Measurements from ENCODE around the gene ZNF14. TPM values are rescaled to one million over a fixed set of nuclear protein-coding genes. Genes with fewer than 3 reads are reported as not detected.
"Not testable (repeated sequence)": the region's sequence is repeated elsewhere in the genome, so short reads cannot be mapped to it uniquely, and the experiment has no call there.

Gene ZNF14
- total RNA-seq, 1 donor from 2014 or later, result 21.0 TPM

DNA sequence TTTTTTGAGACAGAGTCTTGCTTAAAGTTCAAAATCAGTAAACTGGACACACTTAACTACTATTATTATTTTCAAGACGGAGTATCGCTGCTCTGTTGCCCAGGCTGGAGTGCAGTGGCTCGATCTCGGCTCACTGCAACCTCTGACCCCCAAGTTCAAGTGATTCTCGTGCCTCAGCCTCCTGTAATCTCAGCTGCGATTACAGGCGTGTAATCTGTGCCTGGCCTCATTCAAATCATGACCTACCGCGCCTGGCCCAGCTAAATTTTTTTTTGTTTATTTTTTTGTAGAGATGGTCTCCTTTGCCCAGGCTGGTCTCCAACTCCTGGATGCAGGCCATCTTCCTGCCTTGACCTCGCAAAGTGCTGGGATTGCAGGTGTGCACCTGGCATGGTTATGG, 41.2 kb downstream of the ZNF14 start:
- no peak for TF ChIP-seq EZH2 (IDR thresholded peaks at IDR 0.05)
- TF ChIP-seq EZH2phosphoT487 (IDR thresholded peaks at IDR 0.05), result no peak
- TF ChIP-seq, protein P1, sequence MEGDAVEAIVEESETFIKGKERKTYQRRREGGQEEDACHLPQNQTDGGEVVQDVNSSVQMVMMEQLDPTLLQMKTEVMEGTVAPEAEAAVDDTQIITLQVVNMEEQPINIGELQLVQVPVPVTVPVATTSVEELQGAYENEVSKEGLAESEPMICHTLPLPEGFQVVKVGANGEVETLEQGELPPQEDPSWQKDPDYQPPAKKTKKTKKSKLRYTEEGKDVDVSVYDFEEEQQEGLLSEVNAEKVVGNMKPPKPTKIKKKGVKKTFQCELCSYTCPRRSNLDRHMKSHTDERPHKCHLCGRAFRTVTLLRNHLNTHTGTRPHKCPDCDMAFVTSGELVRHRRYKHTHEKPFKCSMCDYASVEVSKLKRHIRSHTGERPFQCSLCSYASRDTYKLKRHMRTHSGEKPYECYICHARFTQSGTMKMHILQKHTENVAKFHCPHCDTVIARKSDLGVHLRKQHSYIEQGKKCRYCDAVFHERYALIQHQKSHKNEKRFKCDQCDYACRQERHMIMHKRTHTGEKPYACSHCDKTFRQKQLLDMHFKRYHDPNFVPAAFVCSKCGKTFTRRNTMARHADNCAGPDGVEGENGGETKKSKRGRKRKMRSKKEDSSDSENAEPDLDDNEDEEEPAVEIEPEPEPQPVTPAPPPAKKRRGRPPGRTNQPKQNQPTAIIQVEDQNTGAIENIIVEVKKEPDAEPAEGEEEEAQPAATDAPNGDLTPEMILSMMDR (IDR thresholded peaks at IDR 0.05), result no peak
- Histone ChIP-seq H2AFZ (replicated peaks) (no peak overlapping the region), H3K27me3 (no peaks in the 10 kb centered on the region), H4K20me1 (ENCODE audit: low read depth) (no peaks in the 10 kb centered on the region), H3K4me2 (no peak overlapping the region), H3K9me3 (ENCODE audit: low read depth) (no peaks in the 10 kb centered on the region), H3K27ac (no peak overlapping the region), H3K79me2 (ENCODE audit: low read depth) (no peaks in the 10 kb centered on the region), H3K36me3 (no peaks in the 10 kb centered on the region), H3K9ac (no peak overlapping the region), H3K4me3 (no peak overlapping the region), H3K4me1 (no peaks in the 10 kb centered on the region), H3F3A (ENCODE audit: low read depth) (peaks cover 10% of the 10 kb centered on the region)
- Mint-ChIP-seq H3K27ac (no peak overlapping the region), H3K27me3 (ENCODE audit: insufficient read depth, low read depth) (no peaks in the 10 kb centered on the region), H3K4me1 (no peaks in the 10 kb centered on the region), H3K9me3 (peaks cover 19% of the 10 kb centered on the region), H3K4me3 (no peak overlapping the region), H3K36me3 (peaks cover 2% of the 10 kb centered on the region)
- no peak for DNase-seq (ENCODE audit: low spot score)

- H3K4me1 Mint-ChIP-seq; H3K4me3 Mint-ChIP-seq; H3K9me3 ChIP-seq (ENCODE audit: low read depth); H3K27ac Mint-ChIP-seq; H3K79me2 ChIP-seq (ENCODE audit: low read depth); H3K4me2 ChIP-seq; H3K4me1 ChIP-seq; H3K27me3 ChIP-seq; H3K27me3 Mint-ChIP-seq (ENCODE audit: insufficient read depth, low read depth); H3K36me3 Mint-ChIP-seq; H3K4me3 ChIP-seq; H3K27ac ChIP-seq; DNase-seq (ENCODE audit: low spot score); H3K9ac ChIP-seq; H2AFZ ChIP-seq (replicated peaks); H4K20me1 ChIP-seq (ENCODE audit: low read depth); H3K36me3 ChIP-seq: not testable (repeated sequence)
- H3K9me3 Mint-ChIP-seq, result peaks cover 24% of the 10 kb centered on the region
- peaks cover 16% of the 10 kb centered on the region for H3F3A ChIP-seq (ENCODE audit: low read depth)
Observed at GRCh38 chr19:19689023-19689422, 43.9 kb downstream of the ZNF14 start.

DNA sequence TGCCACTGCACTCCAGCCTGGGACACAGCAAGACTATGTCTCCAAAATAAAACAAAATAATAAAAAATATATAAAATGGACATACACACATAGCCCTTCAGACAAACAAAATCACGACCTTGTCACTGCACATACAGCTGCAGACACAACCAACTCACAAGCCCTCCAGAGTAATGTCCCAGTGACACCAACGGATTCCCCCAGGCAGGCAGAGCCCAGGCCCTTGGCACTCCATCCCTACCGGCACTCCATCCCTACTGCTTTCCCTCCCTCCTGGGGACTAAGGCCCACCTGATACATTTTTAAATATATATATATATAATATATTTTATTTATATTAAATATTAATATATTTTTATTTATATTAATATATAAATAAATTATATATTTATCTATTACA, 45.8 kb downstream of the ZNF14 start:
- H3K9ac ChIP-seq, result no peak overlapping the region
- no peak overlapping the region for H3K27ac ChIP-seq
- H3K79me2 ChIP-seq (ENCODE audit: low read depth), result no peaks in the 10 kb centered on the region
- no peaks in the 10 kb centered on the region for H4K20me1 ChIP-seq (ENCODE audit: low read depth)
- no peak overlapping the region for H2AFZ ChIP-seq (replicated peaks)
- H3K9me3 ChIP-seq (ENCODE audit: low read depth), result no peaks in the 10 kb centered on the region
- peak; percentile 14 for DNase-seq (ENCODE audit: low spot score)
- Mint-ChIP-seq H3K4me3 (no peak overlapping the region), H3K36me3 (peaks cover 25% of the 10 kb centered on the region), H3K27me3 (ENCODE audit: insufficient read depth, low read depth) (no peaks in the 10 kb centered on the region), H3K27ac (no peak overlapping the region), H3K4me1 (no peaks in the 10 kb centered on the region), H3K9me3 (peaks cover 35% of the 10 kb centered on the region)
- no peak overlapping the region for H3K4me3 ChIP-seq
- H3K4me2 ChIP-seq, result no peak overlapping the region
- no peaks in the 10 kb centered on the region for H3K4me1 ChIP-seq
- H3K27me3 ChIP-seq, result no peaks in the 10 kb centered on the region
- H3K36me3 ChIP-seq, result no peaks in the 10 kb centered on the region
- TF ChIP-seq EZH2phosphoT487 (IDR thresholded peaks at IDR 0.05) (no peak), EZH2 (IDR thresholded peaks at IDR 0.05) (no peak)
- TF ChIP-seq, protein P1 (IDR thresholded peaks at IDR 0.05), result no peak
- H3F3A ChIP-seq (ENCODE audit: low read depth), result peaks cover 16% of the 10 kb centered on the region

DNA sequence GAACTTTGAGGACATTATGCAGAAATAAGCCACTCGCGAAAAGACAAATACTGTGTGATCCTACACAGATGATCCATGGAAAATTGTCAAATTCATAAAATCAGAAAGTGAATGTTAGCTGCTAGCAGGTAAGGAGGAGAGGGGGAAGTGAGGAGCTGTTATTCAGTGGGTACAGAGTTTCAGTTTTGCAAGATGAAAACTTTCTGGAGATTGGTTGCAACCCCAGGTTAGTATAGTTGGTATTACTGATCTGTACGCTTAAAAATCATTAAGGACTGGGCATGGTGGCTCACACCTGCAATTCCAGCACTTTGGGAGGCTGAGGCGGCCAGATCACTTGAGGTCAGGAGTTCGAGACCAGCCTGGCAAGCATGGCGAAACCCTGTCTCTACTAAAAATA, 46.3 kb downstream of the ZNF14 start:
- Mint-ChIP-seq H3K4me1 (no peaks in the 10 kb centered on the region), H3K27ac (no peak overlapping the region), H3K9me3 (peaks cover 36% of the 10 kb centered on the region), H3K36me3 (peaks cover 25% of the 10 kb centered on the region), H3K27me3 (ENCODE audit: insufficient read depth, low read depth) (no peaks in the 10 kb centered on the region), H3K4me3 (no peak overlapping the region)
- H3K79me2 ChIP-seq (ENCODE audit: low read depth), result no peaks in the 10 kb centered on the region
- H3K27me3 ChIP-seq, result no peaks in the 10 kb centered on the region
- TF ChIP-seq EZH2phosphoT487 (IDR thresholded peaks at IDR 0.05), result no peak
- TF ChIP-seq EZH2 (IDR thresholded peaks at IDR 0.05), result no peak
- TF ChIP-seq, protein P1 (IDR thresholded peaks at IDR 0.05), result no peak
- H3K27ac ChIP-seq, result no peak overlapping the region
- H3F3A ChIP-seq (ENCODE audit: low read depth), result peaks cover 16% of the 10 kb centered on the region
- H3K9me3 ChIP-seq (ENCODE audit: low read depth), result no peaks in the 10 kb centered on the region
- no peaks in the 10 kb centered on the region for H4K20me1 ChIP-seq (ENCODE audit: low read depth)
- no peak overlapping the region for H3K9ac ChIP-seq
- no peak overlapping the region for H3K4me2 ChIP-seq
- DNase-seq (ENCODE audit: low spot score), result no peak
- H2AFZ ChIP-seq (replicated peaks), result no peak overlapping the region
- no peaks in the 10 kb centered on the region for H3K36me3 ChIP-seq
- H3K4me1 ChIP-seq, result no peaks in the 10 kb centered on the region
- no peak overlapping the region for H3K4me3 ChIP-seq

DNA sequence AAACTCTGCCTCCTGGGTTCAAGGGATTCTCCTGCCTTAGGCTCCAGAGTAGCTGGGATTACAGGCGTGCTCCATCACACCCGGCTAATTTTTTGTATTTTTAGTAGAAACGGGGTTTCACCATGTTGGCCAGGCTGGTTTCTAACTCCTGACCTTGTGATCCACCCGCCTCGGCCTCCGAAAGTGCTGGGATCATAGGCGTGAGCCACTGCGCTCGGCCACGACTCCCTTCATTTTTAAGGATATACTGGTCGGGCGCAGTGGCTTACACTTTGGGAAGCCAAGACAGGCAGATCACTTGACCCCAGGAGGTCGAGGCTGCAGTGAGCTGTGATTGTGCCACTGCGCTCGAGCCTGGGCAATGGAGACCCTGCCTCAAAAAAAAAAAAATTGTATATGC, 46.8 kb downstream of the ZNF14 start:
- not testable (repeated sequence) for H3K27me3 Mint-ChIP-seq (ENCODE audit: insufficient read depth, low read depth); H3K4me3 ChIP-seq; DNase-seq (ENCODE audit: low spot score); H3K36me3 ChIP-seq; H3K4me1 Mint-ChIP-seq; H3K27ac ChIP-seq; H3K9me3 ChIP-seq (ENCODE audit: low read depth); H2AFZ ChIP-seq (replicated peaks); H4K20me1 ChIP-seq (ENCODE audit: low read depth); H3K27ac Mint-ChIP-seq; H3K9ac ChIP-seq; H3K27me3 ChIP-seq; H3K4me2 ChIP-seq; H3K4me1 ChIP-seq; H3K79me2 ChIP-seq (ENCODE audit: low read depth); H3K4me3 Mint-ChIP-seq
- peaks cover 16% of the 10 kb centered on the region for H3F3A ChIP-seq (ENCODE audit: low read depth)
- H3K9me3 Mint-ChIP-seq, result peaks cover 40% of the 10 kb centered on the region
- peaks cover 29% of the 10 kb centered on the region for H3K36me3 Mint-ChIP-seq
